DMS53 treated with DMSO at 0.1 percent for 48 hours (cell line): ENCODE results near the gene AMDHD2.

Source experiments
- DNase-seq: peaks from one replicate; lab custom pipeline; 2025; ENCODE audit not compliant: unreplicated experiment; lab: John Stamatoyannopoulos, UW

AMDHD2 gene

GRCh38 chr16:2515180-2515851 lies 4.9 kb upstream of the AMDHD2 start:
- no peak for DNase-seq

GRCh38 chr16:2516391-2517240 lies 3.6 kb upstream of the AMDHD2 start:
- DNase-seq = no peak

- DNase-seq = no peak
Observed at GRCh38 chr16:2517954-2518605, 2.1 kb upstream of the AMDHD2 start.

- no peak for DNase-seq
Observed at GRCh38 chr16:2518823-2519710, 1.1 kb upstream of the AMDHD2 start.

GRCh38 chr16:2519711-2520080 lies 475 bp upstream of the AMDHD2 start:
- no peak for DNase-seq

- no peak for DNase-seq
Observed at GRCh38 chr16:2520784-2521531, 787 bp downstream of the AMDHD2 start.

- DNase-seq = no peak
Observed at GRCh38 chr16:2523801-2524231, 3.6 kb downstream of the AMDHD2 start.

- no peak for DNase-seq
Observed at GRCh38 chr16:2524339-2524938, 4.3 kb downstream of the AMDHD2 start.

GRCh38 chr16:2526135-2526534 lies 6.0 kb downstream of the AMDHD2 start:
- no peak for DNase-seq

GRCh38 chr16:2527071-2527783 lies 7.1 kb downstream of the AMDHD2 start:
- DNase-seq = no peak

- no peak for DNase-seq
Observed at GRCh38 chr16:2527784-2528100, 7.6 kb downstream of the AMDHD2 start.

GRCh38 chr16:2528161-2529060 lies 8.2 kb downstream of the AMDHD2 start:
- no peak for DNase-seq

- DNase-seq = no peak
Observed at GRCh38 chr16:2529061-2529931, 9.1 kb downstream of the AMDHD2 start.

GRCh38 chr16:2529961-2530628 lies 9.9 kb downstream of the AMDHD2 start:
- no peak for DNase-seq

GRCh38 chr16:2530629-2531318 lies 10.6 kb downstream of the AMDHD2 start:
- DNase-seq = no peak

- DNase-seq = no peak
Observed at GRCh38 chr16:2531371-2531695, 11.2 kb downstream of the AMDHD2 start, which contains the start of gene CEMP1. TSS of gene CEMP1 (minus strand) at chr16:2531408. CDS start at chr16:2531073, 335 bp downstream.
